Femur (tissue), 1 donor: ENCODE measurements around the gene SYNRG.
A peak's percentile ranks its signal among the peaks of the same experiment; 100 is the strongest.

Source experiments
- DNase-seq: peaks from one replicate; pipeline ENCODE4 v3.0.0-alpha.2; 2017

The SYNRG gene

GRCh38 chr17:37502009-37502936 lies 106.9 kb downstream of the SYNRG start:
- DNase-seq: no peak

GRCh38 chr17:37500378-37500777 lies 108.8 kb downstream of the SYNRG start:
- no peak for DNase-seq

- DNase-seq: no peak
Observed at GRCh38 chr17:37494971-37495370, 114.2 kb downstream of the SYNRG start.

- no peak for DNase-seq
Observed at GRCh38 chr17:37494401-37494831, 114.8 kb downstream of the SYNRG start.

- no peak for DNase-seq
Observed at GRCh38 chr17:37493249-37494027, 115.8 kb downstream of the SYNRG start.

- DNase-seq: no peak
Observed at GRCh38 chr17:37492167-37492566, 117.1 kb downstream of the SYNRG start.

GRCh38 chr17:37490638-37491614 lies 118.3 kb downstream of the SYNRG start:
- DNase-seq: peak; percentile 61

- peak; percentile 81 for DNase-seq
Observed at GRCh38 chr17:37490022-37490587, 119.1 kb downstream of the SYNRG start.

GRCh38 chr17:37489197-37490001 lies 119.8 kb downstream of the SYNRG start, which contains the start of gene DUSP14:
TSS of gene DUSP14 (plus strand) at chr17:37489891. CDS start at chr17:37512273, 22,382 bp downstream.
- DNase-seq: peak; percentile 89

GRCh38 chr17:37488607-37489196 lies 120.5 kb downstream of the SYNRG start:
- DNase-seq: peak; percentile 69

GRCh38 chr17:37488009-37488604 lies 121.1 kb downstream of the SYNRG start:
- DNase-seq: no peak

GRCh38 chr17:37485938-37486570 lies 123.2 kb downstream of the SYNRG start:
- no peak for DNase-seq

- DNase-seq: peak; percentile 57
Observed at GRCh38 chr17:37483311-37484039, 125.7 kb downstream of the SYNRG start.

GRCh38 chr17:37481001-37481665 lies 128.1 kb downstream of the SYNRG start:
- DNase-seq: no peak

- DNase-seq: no peak
Observed at GRCh38 chr17:37480427-37480826, 128.8 kb downstream of the SYNRG start.

GRCh38 chr17:37479025-37479424 lies 130.2 kb downstream of the SYNRG start:
- DNase-seq: no peak

- DNase-seq: no peak
Observed at GRCh38 chr17:37478187-37478586, 131.0 kb downstream of the SYNRG start.

GRCh38 chr17:37476431-37477120 lies 132.6 kb downstream of the SYNRG start:
- no peak for DNase-seq
